ENCODE results near the gene CYTH4. TPM values are rescaled to one million over a fixed set of nuclear protein-coding genes. Genes with fewer than 3 reads are reported as not detected.

CYTH4 gene
- total RNA-seq, 4 donors from 2014 or later = 0.55 to 4.3 (median 2.7) TPM

- H3K4me3 ChIP-seq = no peak overlapping the region
- no peaks in the 10 kb centered on the region for H3K36me3 ChIP-seq
- H3K4me1 ChIP-seq = peaks cover 6% of the 10 kb centered on the region
- TF ChIP-seq POLR2AphosphoS5 (IDR thresholded peaks at IDR 0.05) (no peak), EP300 (IDR thresholded peaks at IDR 0.05) (no peak), POLR2A (IDR thresholded peaks at IDR 0.05) (no peak), CTCF (IDR thresholded peaks at IDR 0.05) (no peak)
- H3K27ac ChIP-seq = no peak overlapping the region
- 45% methylated on average over 7 of the region's 11 CpGs for WGBS
- peaks cover 94% of the 10 kb centered on the region for H3K27me3 ChIP-seq
- DNase-seq (ENCODE audit: low spot score in 2 of 2) = no peak
- no peaks in the 10 kb centered on the region for H3K9me3 ChIP-seq
Observed at GRCh38 chr22:37333724-37334460, 51.6 kb downstream of the CYTH4 start.

- Histone ChIP-seq H3K4me1 (peaks cover 6% of the 10 kb centered on the region), H3K27me3 (peaks cover 95% of the 10 kb centered on the region), H3K36me3 (no peaks in the 10 kb centered on the region), H3K27ac (no peak overlapping the region), H3K9me3 (no peaks in the 10 kb centered on the region), H3K4me3 (no peak overlapping the region)
- TF ChIP-seq EP300 (IDR thresholded peaks at IDR 0.05) (no peak), POLR2A (IDR thresholded peaks at IDR 0.05) (no peak), CTCF (IDR thresholded peaks at IDR 0.05) (no peak), POLR2AphosphoS5 (IDR thresholded peaks at IDR 0.05) (no peak)
- WGBS = no CpG with 5 or more reads among the region's 42 CpGs
- DNase-seq (ENCODE audit: low spot score in 2 of 2) = no peak
Observed at GRCh38 chr22:37334461-37334858, 52.2 kb downstream of the CYTH4 start.

- no peak for TF ChIP-seq POLR2AphosphoS5 (IDR thresholded peaks at IDR 0.05)
- no peak for TF ChIP-seq CTCF (IDR thresholded peaks at IDR 0.05)
- peaks cover 6% of the 10 kb centered on the region for H3K4me1 ChIP-seq
- no peaks in the 10 kb centered on the region for H3K36me3 ChIP-seq
- peaks cover 95% of the 10 kb centered on the region for H3K27me3 ChIP-seq
- no peak for DNase-seq (ENCODE audit: low spot score in 2 of 2)
- H3K4me3 ChIP-seq = no peak overlapping the region
- 7% methylated on average over 25 of the region's 50 CpGs for WGBS
- H3K27ac ChIP-seq = no peak overlapping the region
- no peaks in the 10 kb centered on the region for H3K9me3 ChIP-seq
Observed at GRCh38 chr22:37334859-37335805, 52.8 kb downstream of the CYTH4 start.

GRCh38 chr22:37335806-37336199 lies 53.5 kb downstream of the CYTH4 start:
- Histone ChIP-seq H3K36me3 (no peaks in the 10 kb centered on the region), H3K27ac (no peak overlapping the region), H3K9me3 (no peaks in the 10 kb centered on the region), H3K4me1 (peaks cover 6% of the 10 kb centered on the region), H3K27me3 (peaks cover 95% of the 10 kb centered on the region), H3K4me3 (no peak overlapping the region)
- 22% methylated on average over 7 of the region's 7 CpGs for WGBS
- no peak for DNase-seq (ENCODE audit: low spot score in 2 of 2)
- TF ChIP-seq POLR2A (IDR thresholded peaks at IDR 0.05) = no peak
- TF ChIP-seq EP300 (IDR thresholded peaks at IDR 0.05) = no peak
- no peak for TF ChIP-seq CTCF (IDR thresholded peaks at IDR 0.05)
- TF ChIP-seq POLR2AphosphoS5 (IDR thresholded peaks at IDR 0.05) = no peak

GRCh38 chr22:37336579-37336978 lies 54.3 kb downstream of the CYTH4 start:
- H3K36me3 ChIP-seq = no peaks in the 10 kb centered on the region
- H3K4me1 ChIP-seq = peaks cover 6% of the 10 kb centered on the region
- H3K27me3 ChIP-seq = peaks cover 93% of the 10 kb centered on the region
- no peak overlapping the region for H3K4me3 ChIP-seq
- no peaks in the 10 kb centered on the region for H3K9me3 ChIP-seq
- no peak for DNase-seq (ENCODE audit: low spot score in 2 of 2)
- no peak for TF ChIP-seq EP300 (IDR thresholded peaks at IDR 0.05)
- TF ChIP-seq POLR2A (IDR thresholded peaks at IDR 0.05) = no peak
- no peak for TF ChIP-seq POLR2AphosphoS5 (IDR thresholded peaks at IDR 0.05)
- no peak for TF ChIP-seq CTCF (IDR thresholded peaks at IDR 0.05)
- WGBS = 66% methylated on average over 8 of the region's 8 CpGs
- H3K27ac ChIP-seq = no peak overlapping the region
